Endothelial cell of umbilical vein (primary cell): Measurements from ENCODE around the gene PKN1. TPM values are rescaled to one million over a fixed set of nuclear protein-coding genes. Genes with fewer than 3 reads are reported as not detected.
"Not testable (repeated sequence)": the region's sequence is repeated elsewhere in the genome, so short reads cannot be mapped to it uniquely, and the experiment has no call there.

Experiments used
- BruUV-seq: library from RNA; stranded (reverse); fragments of 400-500 nt; replicated peaks from 2 replicates; lab custom pipeline; 2021; lab: Mats Ljungman, UMichigan
- CTCF ChIA-PET: fragments of 300-600, 350-600 bp; sonication (Branson Sonifier 250); formaldehyde crosslinking; loops from one replicate; lab custom pipeline; 2021; ENCODE audit warnings: antibody characterized with exemption, inconsistent platforms; lab: Charles Lee
- POLR2A ChIA-PET: fragments of 300-600, 350-600 bp; sonication (Branson Sonifier 250); formaldehyde crosslinking; loops from one replicate; lab custom pipeline; 2021; ENCODE audit warnings: antibody characterized with exemption, inconsistent platforms; lab: Charles Lee
- DNase-seq: peaks from one replicate; pipeline ENCODE4 v3.0.0-alpha.2; 2011; ENCODE audit warnings: low read depth, low spot score
- FAIRE-seq: peaks from 2 replicates; lab custom pipeline; 2011; peaks lifted over from hg19 to GRCh38; lab: Jason Lieb, UNC
- H2AFZ ChIP-seq: 2 replicates; pipeline ENCODE4 v1.6.0; 2012; ENCODE audit warnings: low read depth, low read length, control low read depth, inconsistent platforms
- H3K27ac ChIP-seq: 2 replicates; pipeline ENCODE4 v1.5.1; 2011; ENCODE audit warnings: low read depth, mild to moderate bottlenecking, control low read depth, low read length, moderate library complexity; ENCODE audit not compliant: insufficient read depth
- H3K27me3 ChIP-seq, 2 experiments: 2 replicates each; pipeline versions ENCODE4 v1.6.0 to v1.6.1; 2011; ENCODE audit warnings: low read length in 2 of 2, mixed read lengths in 1 of 2; ENCODE audit not compliant: control insufficient read depth in 2 of 2, insufficient read depth in 2 of 2
- H3K36me3 ChIP-seq, 2 experiments: 2 replicates in 1 of 2; 3 replicates in 1 of 2; pipeline ENCODE4 v1.5.1; 2011; ENCODE audit warnings: low read length in 2 of 2, mild to moderate bottlenecking in 1 of 2, moderate library complexity in 1 of 2; ENCODE audit not compliant: control insufficient read depth in 2 of 2, insufficient read depth in 2 of 2; ENCODE audit errors: extremely low read depth in 1 of 2
- H3K4me1 ChIP-seq: 3 replicates; pipeline ENCODE4 v1.5.1; 2011; ENCODE audit warnings: mild to moderate bottlenecking, low read length; ENCODE audit not compliant: control insufficient read depth, insufficient read depth; ENCODE audit errors: extremely low read depth
- H3K4me2 ChIP-seq: 2 replicates; pipeline ENCODE4 v1.6.1; 2011; ENCODE audit warnings: low read length, control low read depth, mixed read lengths; ENCODE audit not compliant: insufficient read depth
- H3K4me3 ChIP-seq, 3 experiments: fragments of 200-600 bp in 1 of 3; sonication (generic), shearing (Covaris generic) in 1 of 3; replicated peaks in 1 of 3; 2 replicates each; pipeline ENCODE4 v1.5.1; 2011 to 2016; ENCODE audit warnings: control low read depth in 3 of 3, low read length in 3 of 3, mild to moderate bottlenecking in 2 of 3, inconsistent platforms in 1 of 3, low read depth in 1 of 3, moderate library complexity in 1 of 3; ENCODE audit not compliant: insufficient read depth in 1 of 3
- H3K79me2 ChIP-seq: 2 replicates; pipeline ENCODE4 v1.6.0; 2012; ENCODE audit warnings: low read length, inconsistent platforms; ENCODE audit not compliant: control insufficient read depth, insufficient read depth
- H3K9ac ChIP-seq: replicated peaks from 2 replicates; pipeline ENCODE3; 2011; ENCODE audit warnings: low read length, control low read depth; ENCODE audit not compliant: insufficient read depth; ENCODE audit errors: extremely low read depth
- H3K9me1 ChIP-seq: replicated peaks from 3 replicates; pipeline ENCODE4 v1.6.0; 2011; ENCODE audit warnings: mild to moderate bottlenecking, low read length; ENCODE audit not compliant: control insufficient read depth, insufficient read depth; ENCODE audit errors: extremely low read depth
- H3K9me3 ChIP-seq: replicated peaks from 2 replicates; pipeline ENCODE4 v1.5.1; 2012; ENCODE audit warnings: low read length, inconsistent platforms; ENCODE audit not compliant: control insufficient read depth, insufficient read depth
- H4K20me1 ChIP-seq: replicated peaks from 2 replicates; pipeline ENCODE3; 2011; ENCODE audit warnings: mild to moderate bottlenecking, low read length; ENCODE audit not compliant: control insufficient read depth, insufficient read depth; ENCODE audit errors: extremely low read depth
- EZH2 ChIP-seq: IDR thresholded peaks from 2 replicates; pipeline ENCODE4 v1.6.1; 2012; ENCODE audit warnings: borderline replicate concordance, low read depth, mild to moderate bottlenecking, moderate library complexity, low read length, inconsistent platforms; ENCODE audit not compliant: severe bottlenecking
- FOS ChIP-seq: IDR thresholded peaks from 2 replicates; pipeline ENCODE4 v1.6.1; 2011; ENCODE audit warnings: mild to moderate bottlenecking, low read length, moderate library complexity, borderline replicate concordance; ENCODE audit not compliant: insufficient read depth
- GATA2 ChIP-seq: IDR thresholded peaks from 2 replicates; pipeline ENCODE4 v1.7.0; 2011; ENCODE audit warnings: low read depth, mild to moderate bottlenecking, moderate library complexity, mixed read lengths, low read length; ENCODE audit not compliant: insufficient read length, insufficient read depth
- POLR2A ChIP-seq: IDR thresholded peaks from 2 replicates; pipeline ENCODE4 v1.6.1; 2012; ENCODE audit warnings: low read depth, mild to moderate bottlenecking, control low read depth, low read length
- POLR2AphosphoS5 ChIP-seq: IDR thresholded peaks from 2 replicates; pipeline ENCODE4 v1.6.1; 2012; ENCODE audit warnings: low read depth, mild to moderate bottlenecking, control low read depth, low read length, moderate library complexity; ENCODE audit not compliant: insufficient read depth
- dilution Hi-C: fragments of 300-500 bp; cut with MboI; formaldehyde crosslinking; loops from one replicate; pipeline ENCODE4 v1.15.0; 2019; ENCODE audit warnings: low sequenced_read_pairs; ENCODE audit not compliant: extremely low pct_ligation_motif_present
- intact Hi-C: fragments of 100-400 bp; cut with micrococcal nuclease; formaldehyde crosslinking; loops from one replicate; pipeline ENCODE4 v1.10.0; 2022
- polyA plus RNA-seq, 4 experiments: library from polyadenylated mRNA; depleted of rRNA in 3 of 4; stranded (reverse) in 3 of 4; unstranded in 1 of 4; fragments of >200 nt; gene quantifications; 2 replicates each; pipeline versions ENCODE4 v1.2.1 to v1.2.3, GENCODE V29; 2011 to 2012; ENCODE audit warnings: missing spikeins in 1 of 4
- total RNA-seq: library from RNA; stranded (reverse); gene quantifications from 2 replicates; pipeline ENCODE4 v1.2.3, GENCODE V29; 2021

Gene PKN1
- total and polyA plus RNA-seq, 2 donors (not counting 3 experiments of a cell fraction or from before 2014, with no cell fraction given) = 148 to 302 TPM

GRCh38 chr19:14459703-14460102 is 26.6 kb downstream of the PKN1 start:
- Histone ChIP-seq H4K20me1 (no peaks in the 10 kb centered on the region), H3K9ac (no peak overlapping the region), H3K27ac (no peak overlapping the region), H3K9me1 (no peaks in the 10 kb centered on the region), H2AFZ (no peak overlapping the region), H3K27me3 (no peaks in the 10 kb centered on the region), H3K4me3 (no peak overlapping the region), H3K4me1 (no peaks in the 10 kb centered on the region), H3K9me3 (no peaks in the 10 kb centered on the region), H3K4me2 (no peak overlapping the region), H3K36me3 (peaks cover 7 to 24% of the 10 kb centered on the region in 2 experiments), H3K79me2 (no peaks in the 10 kb centered on the region)
- CTCF ChIA-PET = interaction anchor here (1.4 kb wide), 1 partner anchor 13 kb away, joined by 7 read pairs; no protein-coding TSS in a partner anchor
- intact Hi-C loops (no loop called here), dilution Hi-C loops (no loop called here)
- TF ChIP-seq FOS = no peak
- TF ChIP-seq GATA2 = no peak
- no peak for TF ChIP-seq POLR2A
- no TSS peak for BruUV-seq
- no peak for DNase-seq
- POLR2A ChIA-PET = no interaction called here
- no peak for FAIRE-seq

DNA sequence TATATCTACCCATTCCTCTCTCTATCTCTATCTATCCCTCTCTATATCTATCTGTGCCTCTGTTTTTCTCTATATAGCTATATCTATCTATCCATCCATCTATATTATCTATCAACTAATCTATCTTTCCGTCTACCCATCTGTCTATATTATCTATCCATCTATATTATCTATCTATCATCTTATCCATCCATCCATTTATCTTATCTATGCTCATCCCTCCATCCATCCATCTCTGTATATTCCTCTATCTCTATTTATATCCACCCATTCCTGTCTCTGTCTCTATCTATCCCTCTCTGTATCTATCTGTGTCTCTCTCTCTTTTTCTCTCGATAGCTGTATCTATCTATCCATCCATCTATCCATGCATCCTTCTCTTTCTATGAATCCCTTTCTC is 27.8 kb downstream of the PKN1 start:
- Histone ChIP-seq H3K36me3 (peaks cover 13 to 24% of the 10 kb centered on the region in 2 experiments), H2AFZ (no peak overlapping the region), H3K27me3 (no peaks in the 10 kb centered on the region), H3K4me1 (no peaks in the 10 kb centered on the region), H3K79me2 (no peaks in the 10 kb centered on the region), H3K9ac (no peak overlapping the region), H3K27ac (no peak overlapping the region), H3K4me3 (no peak overlapping the region), H4K20me1 (no peaks in the 10 kb centered on the region), H3K4me2 (no peak overlapping the region), H3K9me3 (no peaks in the 10 kb centered on the region), H3K9me1 (no peaks in the 10 kb centered on the region)
- CTCF ChIA-PET = no interaction called here
- DNase-seq (no peak), FAIRE-seq (no peak)
- POLR2A ChIA-PET = no interaction called here
- dilution Hi-C loops (no loop called here), intact Hi-C loops (no loop called here)
- TF ChIP-seq POLR2AphosphoS5 (no peak), GATA2 (no peak), POLR2A (no peak), EZH2 (no peak)
- no TSS peak for BruUV-seq

DNA sequence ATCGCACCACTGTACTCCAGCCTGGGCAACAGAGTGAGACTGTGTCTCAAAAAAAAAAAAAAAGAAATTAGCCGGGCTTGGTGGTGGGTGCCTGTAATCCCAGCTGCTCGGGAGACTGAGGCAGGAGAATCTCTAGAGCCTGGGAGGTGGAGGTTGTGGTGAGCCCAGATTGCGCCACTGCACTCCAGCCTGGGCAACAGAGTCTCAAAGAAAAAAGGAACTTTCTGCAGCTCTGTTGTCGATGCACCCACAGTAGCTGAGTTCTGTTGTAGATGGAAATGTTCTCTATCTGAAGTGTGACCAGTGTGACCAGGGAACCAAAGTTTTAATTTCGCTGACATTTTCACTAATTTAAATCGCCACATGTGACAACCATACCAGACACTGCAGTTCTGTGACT is 29.3 kb downstream of the PKN1 start:
- H3K27ac ChIP-seq, H2AFZ ChIP-seq, H3K4me1 ChIP-seq, DNase-seq, H3K4me2 ChIP-seq, H3K9me3 ChIP-seq, FAIRE-seq, H3K9me1 ChIP-seq, H4K20me1 ChIP-seq, dilution Hi-C loops, H3K4me3 ChIP-seq, POLR2A ChIA-PET, intact Hi-C loops, H3K27me3 ChIP-seq, H3K79me2 ChIP-seq, BruUV-seq, H3K9ac ChIP-seq, CTCF ChIA-PET: not testable (repeated sequence)
- H3K36me3 ChIP-seq = peaks cover 14 to 26% of the 10 kb centered on the region in 2 experiments
